Pericardium fibroblast (primary cell): Measurements from ENCODE around the gene FBXL19. TPM values are rescaled to one million over a fixed set of nuclear protein-coding genes. Genes with fewer than 3 reads are reported as not detected.

ENCODE experiments used
- total RNA-seq: library from RNA; depleted of rRNA; stranded (reverse); fragments of >200 nt; gene quantifications from 2 replicates; pipeline ENCODE4 v1.2.3, GENCODE V29; 2015

FBXL19 gene, protein sequence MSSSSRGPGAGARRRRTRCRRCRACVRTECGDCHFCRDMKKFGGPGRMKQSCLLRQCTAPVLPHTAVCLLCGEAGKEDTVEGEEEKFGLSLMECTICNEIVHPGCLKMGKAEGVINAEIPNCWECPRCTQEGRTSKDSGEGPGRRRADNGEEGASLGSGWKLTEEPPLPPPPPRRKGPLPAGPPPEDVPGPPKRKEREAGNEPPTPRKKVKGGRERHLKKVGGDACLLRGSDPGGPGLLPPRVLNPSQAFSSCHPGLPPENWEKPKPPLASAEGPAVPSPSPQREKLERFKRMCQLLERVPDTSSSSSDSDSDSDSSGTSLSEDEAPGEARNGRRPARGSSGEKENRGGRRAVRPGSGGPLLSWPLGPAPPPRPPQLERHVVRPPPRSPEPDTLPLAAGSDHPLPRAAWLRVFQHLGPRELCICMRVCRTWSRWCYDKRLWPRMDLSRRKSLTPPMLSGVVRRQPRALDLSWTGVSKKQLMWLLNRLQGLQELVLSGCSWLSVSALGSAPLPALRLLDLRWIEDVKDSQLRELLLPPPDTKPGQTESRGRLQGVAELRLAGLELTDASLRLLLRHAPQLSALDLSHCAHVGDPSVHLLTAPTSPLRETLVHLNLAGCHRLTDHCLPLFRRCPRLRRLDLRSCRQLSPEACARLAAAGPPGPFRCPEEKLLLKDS
- 14.0 and 16.7 TPM in 2 replicates for total RNA-seq

DNA sequence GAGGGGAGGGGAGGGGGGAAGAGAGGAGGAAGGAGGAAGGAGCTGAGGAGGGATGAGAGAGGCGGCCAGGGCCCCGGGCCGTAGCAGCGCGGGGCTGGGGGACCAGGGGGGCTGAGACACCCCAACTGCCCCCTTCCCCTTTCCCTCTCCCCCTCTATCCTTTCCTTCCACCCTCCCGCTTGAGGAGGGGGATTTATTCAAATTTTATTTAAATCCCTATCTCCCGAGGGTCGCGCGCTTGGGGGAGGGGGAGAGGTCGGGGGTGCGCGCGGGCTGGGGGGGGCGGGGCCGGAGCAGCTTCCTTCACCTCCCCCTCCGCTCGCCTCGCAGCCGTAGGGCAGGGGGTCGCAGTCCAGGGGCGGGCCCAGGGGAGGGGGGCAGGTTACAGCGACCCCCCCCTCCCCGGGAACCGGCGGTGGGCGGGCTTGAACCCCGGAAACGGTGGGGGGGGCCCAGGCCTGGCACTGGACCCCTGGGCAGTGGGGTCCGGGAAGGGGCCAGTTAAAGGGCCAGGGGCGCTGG, at the start of gene FBXL19:
TSS of gene FBXL19 (plus strand) at position 19 of the 522 bp plus-strand sequence. CDS start 2,183 bp downstream, outside the sequence.

DNA sequence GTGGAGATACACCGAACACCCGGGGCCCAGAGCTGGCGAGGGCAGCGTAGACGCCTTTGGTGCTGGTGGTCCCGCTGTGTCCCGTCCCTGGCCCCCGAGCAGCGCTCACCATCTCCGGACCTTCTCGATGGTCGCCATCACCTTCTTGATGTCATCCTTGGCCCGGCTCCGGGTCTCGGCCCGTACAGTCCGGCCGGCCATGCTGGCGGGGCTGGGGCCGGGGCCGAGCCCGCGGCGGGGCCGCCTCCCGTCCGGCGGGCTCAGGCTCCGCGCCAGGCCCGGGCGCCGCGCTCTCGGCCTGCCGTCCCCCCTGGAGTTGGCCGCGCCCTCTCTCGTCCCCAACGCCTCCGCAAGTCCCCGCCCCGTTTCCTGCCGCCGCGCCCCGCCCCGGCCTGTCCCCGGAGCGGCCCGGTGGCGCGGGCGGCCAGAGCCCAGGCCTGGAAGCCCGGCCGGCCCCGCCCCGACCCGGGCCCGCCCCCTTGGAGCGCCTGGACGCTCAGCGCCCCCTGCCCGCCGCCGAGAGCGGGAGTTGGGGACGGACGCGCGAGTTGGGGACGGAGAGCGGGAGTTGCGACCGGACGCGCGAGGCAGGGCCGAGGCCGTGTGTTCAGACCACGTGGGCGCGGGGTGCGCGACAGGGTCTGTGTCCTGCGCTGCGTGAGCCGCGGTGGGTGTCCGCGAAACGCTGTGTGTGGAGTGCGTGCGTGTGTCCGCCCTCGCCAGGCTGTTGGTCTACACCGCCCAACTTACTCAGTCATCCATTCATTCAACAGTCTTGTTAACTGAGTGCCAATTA, 29.4 kb upstream of the FBXL19 start, which contains the start of gene BCL7C:
TSS of gene BCL7C (minus strand) at position 334 of the 796 bp plus-strand sequence. CDS start at position 201, 133 bp downstream.

DNA sequence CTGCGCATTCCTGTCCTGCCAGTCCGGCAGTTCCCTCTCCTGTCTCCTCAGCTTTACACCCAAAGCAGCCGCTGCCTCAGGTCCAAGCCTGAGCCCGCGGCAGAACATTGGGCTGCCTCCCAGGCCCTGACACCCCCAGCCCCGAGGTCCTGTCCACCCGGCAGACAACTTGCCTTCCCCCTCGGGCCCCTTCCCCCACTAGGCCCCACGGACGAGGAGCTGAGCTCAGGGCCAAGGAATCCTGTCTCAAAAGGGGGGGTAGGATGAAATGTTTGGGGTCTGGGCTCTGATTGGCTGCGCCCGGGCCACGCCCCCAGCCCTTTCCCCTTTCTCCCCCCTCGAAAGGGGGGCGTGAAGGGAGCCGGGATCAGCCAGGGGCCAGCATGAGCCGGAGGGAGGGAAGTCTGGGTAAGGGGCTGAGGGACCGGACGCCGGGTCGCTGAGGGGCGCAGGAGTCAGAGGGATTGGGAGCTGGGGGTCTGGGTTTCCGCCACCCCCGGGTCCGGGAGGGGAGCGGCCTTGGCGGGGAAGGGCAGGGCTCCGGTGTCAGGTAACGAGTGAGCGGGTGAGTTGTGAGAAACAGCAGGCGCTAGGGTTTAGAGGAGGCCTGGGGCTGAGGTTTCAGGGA, 27.0 kb upstream of the FBXL19 start, which contains the start of gene CTF1:
TSS of gene CTF1 (plus strand) at position 354 of the 628 bp plus-strand sequence. CDS start at position 384, 30 bp downstream.

DNA sequence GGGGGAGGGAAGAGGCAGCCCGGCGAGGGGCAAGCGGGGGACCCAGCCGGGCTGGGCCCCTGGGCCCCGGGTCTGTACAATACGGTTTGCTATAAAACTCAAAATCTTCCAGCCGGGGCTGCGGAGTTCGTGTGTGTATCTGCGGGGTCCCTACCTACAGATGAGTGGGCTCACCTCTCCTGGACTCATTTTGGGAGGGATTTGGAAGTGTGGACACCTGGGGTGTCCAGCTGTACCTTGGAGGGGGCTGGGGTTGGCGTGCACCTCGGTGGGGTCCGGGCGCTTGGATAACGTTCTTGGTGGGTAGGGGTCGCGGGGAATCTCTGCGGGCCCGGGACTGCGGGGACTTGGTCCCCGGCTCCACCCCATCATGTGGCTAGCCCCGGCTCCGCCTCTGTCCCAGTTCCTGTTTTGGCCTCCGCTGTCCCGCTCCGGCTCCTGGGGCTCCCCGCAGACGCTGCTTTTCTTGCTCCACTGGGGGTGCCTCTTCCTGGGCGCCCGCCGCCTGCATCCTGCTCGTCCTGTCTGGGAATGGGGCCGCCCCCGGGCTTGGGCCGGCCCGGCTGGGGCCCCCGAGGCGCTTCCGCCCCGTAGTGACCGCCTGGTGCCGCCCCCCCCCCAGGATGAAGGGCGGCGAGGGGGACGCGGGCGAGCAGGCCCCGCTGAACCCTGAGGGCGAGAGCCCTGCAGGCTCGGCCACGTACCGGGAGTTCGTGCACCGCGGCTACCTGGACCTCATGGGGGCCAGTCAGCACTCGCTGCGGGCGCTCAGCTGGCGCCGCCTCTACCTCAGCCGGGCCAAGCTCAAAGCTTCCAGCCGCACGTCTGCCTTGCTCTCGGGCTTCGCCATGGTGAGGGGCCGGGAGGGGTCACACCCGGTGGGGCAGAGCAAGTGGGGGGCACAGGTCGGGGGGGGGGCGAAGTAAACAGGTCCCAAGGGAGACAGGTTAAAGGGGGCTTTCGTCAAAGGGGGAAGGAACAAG, 25.6 kb downstream of the FBXL19 start, which contains the start of gene ORAI3:
TSS of gene ORAI3 (plus strand) at position 402 of the 983 bp plus-strand sequence. CDS start at position 624, 222 bp downstream.

DNA sequence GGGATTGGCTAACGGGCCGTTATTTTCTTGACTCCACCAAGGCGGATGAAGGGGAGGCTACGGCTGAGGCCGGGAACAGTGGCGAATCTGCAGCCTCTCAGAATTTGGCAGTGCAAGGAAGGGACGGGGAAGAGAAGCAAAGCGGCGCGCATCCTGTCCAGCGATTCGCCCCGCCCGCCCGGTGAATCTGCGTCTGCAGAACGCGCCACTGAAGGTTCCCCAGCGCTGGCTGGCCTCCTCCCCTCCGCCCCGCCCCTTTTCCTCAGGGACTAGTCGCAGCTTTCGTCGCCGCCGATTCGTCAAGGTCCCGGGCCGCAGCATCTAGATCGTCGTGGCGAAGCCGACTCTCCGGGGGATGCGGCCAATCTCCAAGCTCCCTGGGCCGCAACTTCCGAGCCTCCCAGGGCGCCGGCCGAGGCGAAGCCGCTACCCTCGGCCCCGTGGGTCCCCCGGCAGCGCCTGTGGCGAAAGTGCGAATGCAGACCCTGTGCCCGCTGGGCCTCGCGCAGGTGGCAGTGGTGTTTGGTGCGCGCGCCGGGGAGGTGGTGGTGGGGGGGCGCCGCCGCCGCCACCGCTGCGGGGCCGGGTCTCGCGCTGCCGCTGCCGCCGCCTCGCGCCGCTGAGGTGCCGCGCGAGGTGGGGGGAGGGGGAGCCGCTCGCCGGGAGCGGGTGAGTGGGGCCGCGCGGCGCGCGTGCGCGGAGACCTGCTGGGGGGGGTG, 34.2 kb downstream of the FBXL19 start, which contains the start of gene SETD1A:
TSS of gene SETD1A (plus strand) at position 299 of the 719 bp plus-strand sequence. CDS start 978 bp downstream, outside the sequence.

DNA sequence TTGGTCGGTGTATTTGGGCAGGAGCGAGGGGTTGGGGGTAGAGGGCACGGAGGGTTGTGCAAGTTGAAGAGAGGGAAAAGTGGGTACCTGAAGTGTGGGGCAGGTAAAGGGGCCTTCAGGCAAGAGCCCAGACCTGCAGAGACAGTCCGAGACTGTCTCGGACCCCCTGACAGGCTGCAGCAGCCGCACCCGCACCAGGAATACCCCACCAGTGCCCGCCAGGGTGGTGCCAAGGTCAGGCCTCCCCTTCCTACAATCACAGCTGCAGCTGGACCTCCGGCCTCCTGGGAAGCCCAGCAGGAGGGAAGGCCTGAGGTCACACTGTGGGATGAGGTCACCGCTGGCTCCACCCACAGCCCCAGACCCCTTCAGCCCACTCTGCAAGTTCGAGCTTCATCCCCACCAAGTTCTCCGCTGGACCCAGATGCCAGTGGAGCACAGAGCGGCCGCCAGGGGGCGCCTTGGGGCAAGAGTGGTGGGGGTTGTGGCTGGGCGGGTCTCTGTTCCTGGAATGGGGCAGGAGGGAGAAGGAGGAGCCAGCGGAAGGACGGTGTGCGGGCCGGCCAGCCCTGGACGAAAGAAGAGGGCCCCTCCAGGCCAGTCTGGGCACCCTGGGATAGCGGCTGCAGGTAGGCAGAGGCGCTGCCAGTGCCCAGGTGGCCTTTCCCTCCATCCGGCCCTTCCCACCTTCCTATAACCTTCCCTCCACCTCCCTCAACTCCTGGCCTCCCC, 61.5 kb downstream of the FBXL19 start, which contains the start of gene HSD3B7:
TSS of gene HSD3B7 (plus strand) at position 539 of the 732 bp plus-strand sequence. CDS start 452 bp downstream, outside the sequence.

Other genes with a start within 250 kb of the FBXL19 start
- gene SRCAP, start 224.4 kb upstream of the FBXL19 start, total RNA-seq = 8.6 and 14.6 TPM in 2 replicates
- 17.5 and 24.9 TPM in 2 replicates for gene PHKG2, start 175.1 kb upstream of the FBXL19 start, total RNA-seq
- gene CFAP119, start 161.5 kb upstream of the FBXL19 start, total RNA-seq = 0.60 and 5.8 TPM in 2 replicates
- gene RNF40, start 161.2 kb upstream of the FBXL19 start, total RNA-seq = 44.8 and 54.7 TPM in 2 replicates
- gene ZNF629, start 136.4 kb upstream of the FBXL19 start, total RNA-seq = 13.4 and 15.9 TPM in 2 replicates
- 65.5 and 67.8 TPM in 2 replicates for gene BCL7C, start 29.5 kb upstream of the FBXL19 start, total RNA-seq
- gene CTF1, start 27.0 kb upstream of the FBXL19 start, total RNA-seq = 2.9 and 5.2 TPM in 2 replicates
- 85.8 and 98.9 TPM in 2 replicates for gene ORAI3, start 25.5 kb downstream of the FBXL19 start, total RNA-seq
- gene SETD1A, start 34.2 kb downstream of the FBXL19 start, total RNA-seq = 3.3 and 4.0 TPM in 2 replicates
- gene HSD3B7, start 61.6 kb downstream of the FBXL19 start, total RNA-seq = 11.6 and 14.7 TPM in 2 replicates
- under 0.01 and 0.94 TPM in 2 replicates for gene STX1B, start 87.1 kb downstream of the FBXL19 start, total RNA-seq
- gene STX4, start 110.0 kb downstream of the FBXL19 start, total RNA-seq = 17.5 and 20.2 TPM in 2 replicates
- 13.5 and 16.9 TPM in 2 replicates for gene ZNF668, start 150.7 kb downstream of the FBXL19 start, total RNA-seq
- 9.1 and 13.3 TPM in 2 replicates for gene ZNF646, start 150.8 kb downstream of the FBXL19 start, total RNA-seq
- gene PRSS53, start 165.4 kb downstream of the FBXL19 start, total RNA-seq = 0.58 and 1.2 TPM in 2 replicates
- 198 and 277 TPM in 2 replicates for gene VKORC1, start 171.2 kb downstream of the FBXL19 start, total RNA-seq
- gene BCKDK, start 184.8 kb downstream of the FBXL19 start, total RNA-seq = 51.4 and 68.6 TPM in 2 replicates
- gene KAT8, start 194.1 kb downstream of the FBXL19 start, total RNA-seq = 30.2 and 33.0 TPM in 2 replicates
- 0.12 and 0.51 TPM in 2 replicates for gene PRSS8, start 212.2 kb downstream of the FBXL19 start, total RNA-seq
- gene PRSS36, start 226.5 kb downstream of the FBXL19 start, total RNA-seq = 0.34 and 1.3 TPM in 2 replicates